ENCODE measurements around the gene SCG2. TPM values are rescaled to one million over a fixed set of nuclear protein-coding genes. Genes with fewer than 3 reads are reported as not detected.

SCG2 gene
- polyA plus RNA-seq, 1 donor from 2014 or later = 37.3 TPM

DNA sequence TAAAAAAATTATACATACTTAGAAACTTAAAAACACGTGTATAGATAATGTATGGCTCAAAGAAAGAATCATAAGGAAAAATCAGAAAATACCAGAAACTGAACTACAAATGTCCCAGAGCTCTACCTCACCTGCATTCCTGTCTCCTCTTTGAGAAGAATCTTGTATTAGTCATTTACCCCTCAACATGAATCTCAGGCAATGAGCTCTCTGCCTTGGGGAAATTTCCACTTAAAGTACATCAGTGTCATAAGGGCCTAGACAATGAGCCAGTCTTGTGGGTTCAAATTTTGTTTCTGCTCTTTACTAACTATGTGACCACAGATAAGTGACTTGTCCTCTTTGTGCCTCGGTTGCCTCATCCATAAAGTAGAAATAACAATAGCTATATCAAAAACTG lies 40.1 kb downstream of the SCG2 start:
- Histone ChIP-seq H3F3A (ENCODE audit: insufficient read depth, low read length, poor library complexity, severe bottlenecking) (no peaks in the 10 kb centered on the region), H3K4me3 (ENCODE audit: low read length) (no peak overlapping the region), H3K27me3 (ENCODE audit: insufficient read depth, low read depth, low read length) (no peaks in the 10 kb centered on the region), H3K79me2 (replicated peaks; ENCODE audit: insufficient read depth, low read length) (no peaks in the 10 kb centered on the region), H3K36me3 (ENCODE audit: insufficient read depth, low read length) (no peaks in the 10 kb centered on the region), H3K4me2 (ENCODE audit: low read length) (no peak overlapping the region), H3K9me2 (ENCODE audit: insufficient read depth, low read length) (no peaks in the 10 kb centered on the region), H3K9me3 (ENCODE audit: low read length) (no peaks in the 10 kb centered on the region), H3K27ac (ENCODE audit: low read length) (no peak overlapping the region), H4K20me1 (ENCODE audit: insufficient read depth) (no peaks in the 10 kb centered on the region), H2AFZ (ENCODE audit: low read depth, low read length) (no peak overlapping the region), H3K9ac (ENCODE audit: low read length) (no peak overlapping the region)
- no peak for TF ChIP-seq CTCF (IDR thresholded peaks at IDR 0.05; ENCODE audit: poor library complexity, severe bottlenecking)
- TF ChIP-seq TAF1 (IDR thresholded peaks at IDR 0.05; ENCODE audit: low read depth) = no peak
- no peak for TF ChIP-seq SMC3 (conservative IDR thresholded peaks at IDR 0.05; ENCODE audit: poor library complexity)
- TF ChIP-seq, protein P1, sequence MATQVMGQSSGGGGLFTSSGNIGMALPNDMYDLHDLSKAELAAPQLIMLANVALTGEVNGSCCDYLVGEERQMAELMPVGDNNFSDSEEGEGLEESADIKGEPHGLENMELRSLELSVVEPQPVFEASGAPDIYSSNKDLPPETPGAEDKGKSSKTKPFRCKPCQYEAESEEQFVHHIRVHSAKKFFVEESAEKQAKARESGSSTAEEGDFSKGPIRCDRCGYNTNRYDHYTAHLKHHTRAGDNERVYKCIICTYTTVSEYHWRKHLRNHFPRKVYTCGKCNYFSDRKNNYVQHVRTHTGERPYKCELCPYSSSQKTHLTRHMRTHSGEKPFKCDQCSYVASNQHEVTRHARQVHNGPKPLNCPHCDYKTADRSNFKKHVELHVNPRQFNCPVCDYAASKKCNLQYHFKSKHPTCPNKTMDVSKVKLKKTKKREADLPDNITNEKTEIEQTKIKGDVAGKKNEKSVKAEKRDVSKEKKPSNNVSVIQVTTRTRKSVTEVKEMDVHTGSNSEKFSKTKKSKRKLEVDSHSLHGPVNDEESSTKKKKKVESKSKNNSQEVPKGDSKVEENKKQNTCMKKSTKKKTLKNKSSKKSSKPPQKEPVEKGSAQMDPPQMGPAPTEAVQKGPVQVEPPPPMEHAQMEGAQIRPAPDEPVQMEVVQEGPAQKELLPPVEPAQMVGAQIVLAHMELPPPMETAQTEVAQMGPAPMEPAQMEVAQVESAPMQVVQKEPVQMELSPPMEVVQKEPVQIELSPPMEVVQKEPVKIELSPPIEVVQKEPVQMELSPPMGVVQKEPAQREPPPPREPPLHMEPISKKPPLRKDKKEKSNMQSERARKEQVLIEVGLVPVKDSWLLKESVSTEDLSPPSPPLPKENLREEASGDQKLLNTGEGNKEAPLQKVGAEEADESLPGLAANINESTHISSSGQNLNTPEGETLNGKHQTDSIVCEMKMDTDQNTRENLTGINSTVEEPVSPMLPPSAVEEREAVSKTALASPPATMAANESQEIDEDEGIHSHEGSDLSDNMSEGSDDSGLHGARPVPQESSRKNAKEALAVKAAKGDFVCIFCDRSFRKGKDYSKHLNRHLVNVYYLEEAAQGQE (IDR thresholded peaks at IDR 0.05; ENCODE audit: borderline replicate concordance) = no peak
- TF ChIP-seq POLR2AphosphoS5 (IDR thresholded peaks at IDR 0.05) = no peak
- no peak for TF ChIP-seq EZH2 (IDR thresholded peaks at IDR 0.05; ENCODE audit: borderline replicate concordance, insufficient read depth, low read length, poor library complexity, severe bottlenecking)

- Histone ChIP-seq H2AFZ (ENCODE audit: low read depth, low read length) (no peak overlapping the region), H3K79me2 (replicated peaks; ENCODE audit: insufficient read depth, low read length) (no peaks in the 10 kb centered on the region), H3K36me3 (ENCODE audit: insufficient read depth, low read length) (no peaks in the 10 kb centered on the region), H3K9ac (ENCODE audit: low read length) (no peak overlapping the region), H3K4me3 (ENCODE audit: low read length) (no peak overlapping the region), H3K9me2 (ENCODE audit: insufficient read depth, low read length) (no peaks in the 10 kb centered on the region), H3K27me3 (ENCODE audit: insufficient read depth, low read depth, low read length) (no peaks in the 10 kb centered on the region), H4K20me1 (ENCODE audit: insufficient read depth) (no peaks in the 10 kb centered on the region), H3K27ac (ENCODE audit: low read length) (no peak overlapping the region), H3K4me2 (ENCODE audit: low read length) (no peak overlapping the region), H3F3A (ENCODE audit: insufficient read depth, low read length, poor library complexity, severe bottlenecking) (no peaks in the 10 kb centered on the region), H3K9me3 (ENCODE audit: low read length) (no peaks in the 10 kb centered on the region)
- TF ChIP-seq MXI1 (conservative IDR thresholded peaks at IDR 0.05; ENCODE audit: poor library complexity, severe bottlenecking) (no peak), SMC3 (conservative IDR thresholded peaks at IDR 0.05; ENCODE audit: poor library complexity) (no peak), TAF1 (IDR thresholded peaks at IDR 0.05; ENCODE audit: low read depth) (no peak), CTCF (IDR thresholded peaks at IDR 0.05; ENCODE audit: poor library complexity, severe bottlenecking) (no peak), POLR2AphosphoS5 (IDR thresholded peaks at IDR 0.05) (no peak), EZH2 (IDR thresholded peaks at IDR 0.05; ENCODE audit: borderline replicate concordance, insufficient read depth, low read length, poor library complexity, severe bottlenecking) (no peak), RAD21 (conservative IDR thresholded peaks at IDR 0.05) (no peak), EP300 (conservative IDR thresholded peaks at IDR 0.05; ENCODE audit: poor library complexity, severe bottlenecking) (no peak)
- TF ChIP-seq, protein P1 (IDR thresholded peaks at IDR 0.05; ENCODE audit: borderline replicate concordance) = no peak
Measured at GRCh38 chr2:223560749-223561435, 41.3 kb downstream of the SCG2 start.
